Measurements from ENCODE around the gene FABP3. TPM values are rescaled to one million over a fixed set of nuclear protein-coding genes. Genes with fewer than 3 reads are reported as not detected.

FABP3 gene
- total RNA-seq = 15.9 TPM

- peak; percentile 85 for DNase-seq (ENCODE audit: low spot score)
Observed at GRCh38 chr1:31373056-31373896, at the start of gene FABP3. FABP3 (minus strand) TSS chr1:31373076; CDS start chr1:31373014, 62 bp downstream.

- DNase-seq (ENCODE audit: low spot score) = no peak
Observed at GRCh38 chr1:31421371-31422040, 48.6 kb upstream of the FABP3 start.

- DNase-seq (ENCODE audit: low spot score) = no peak
Observed at GRCh38 chr1:31420716-31421115, 47.8 kb upstream of the FABP3 start.

- DNase-seq (ENCODE audit: low spot score) = no peak
Observed at GRCh38 chr1:31418626-31419323, 45.9 kb upstream of the FABP3 start.

GRCh38 chr1:31417148-31417547 is 44.3 kb upstream of the FABP3 start:
- DNase-seq (ENCODE audit: low spot score) = no peak

GRCh38 chr1:31416101-31416736 is 43.3 kb upstream of the FABP3 start:
- DNase-seq (ENCODE audit: low spot score) = peak; percentile 84

GRCh38 chr1:31415658-31416057 is 42.8 kb upstream of the FABP3 start:
- DNase-seq (ENCODE audit: low spot score) = no peak

GRCh38 chr1:31414980-31415370 is 42.1 kb upstream of the FABP3 start:
- DNase-seq (ENCODE audit: low spot score) = no peak

- DNase-seq (ENCODE audit: low spot score) = peak; percentile 86
Observed at GRCh38 chr1:31413405-31414001, 40.6 kb upstream of the FABP3 start.

- no peak for DNase-seq (ENCODE audit: low spot score)
Observed at GRCh38 chr1:31412732-31413404, 40.0 kb upstream of the FABP3 start, which contains the start of gene SERINC2. SERINC2 (plus strand) TSS chr1:31413213; CDS start chr1:31413266, 53 bp downstream.

- no peak for DNase-seq (ENCODE audit: low spot score)
Observed at GRCh38 chr1:31412205-31412604, 39.3 kb upstream of the FABP3 start.

GRCh38 chr1:31410871-31411270 is 38.0 kb upstream of the FABP3 start:
- no peak for DNase-seq (ENCODE audit: low spot score)

GRCh38 chr1:31409946-31410858 is 37.3 kb upstream of the FABP3 start:
- no peak for DNase-seq (ENCODE audit: low spot score)

GRCh38 chr1:31408788-31409318 is 36.0 kb upstream of the FABP3 start:
- no peak for DNase-seq (ENCODE audit: low spot score)

GRCh38 chr1:31407029-31407626 is 34.3 kb upstream of the FABP3 start:
- no peak for DNase-seq (ENCODE audit: low spot score)

GRCh38 chr1:31405578-31406245 is 32.8 kb upstream of the FABP3 start:
- DNase-seq (ENCODE audit: low spot score) = no peak

- no peak for DNase-seq (ENCODE audit: low spot score)
Observed at GRCh38 chr1:31401241-31401640, 28.4 kb upstream of the FABP3 start.

- no peak for DNase-seq (ENCODE audit: low spot score)
Observed at GRCh38 chr1:31400393-31400792, 27.5 kb upstream of the FABP3 start.

- no peak for DNase-seq (ENCODE audit: low spot score)
Observed at GRCh38 chr1:31399976-31400375, 27.1 kb upstream of the FABP3 start.
